Esophagus squamous epithelium (tissue), 4 donors: ENCODE measurements around the gene SIDT2.

Source experiments
- POLR2A ChIP-seq, 4 donors: fragments of 450-650 bp; IDR thresholded peaks; one replicate each; pipeline ENCODE4 v1.6.1; 2017; ENCODE audit warnings: antibody characterized with exemption in 4 of 4, mild to moderate bottlenecking in 4 of 4, moderate library complexity in 3 of 4
- TF ChIP-seq, protein P1 (sequence below), 6 experiments: fragments of 450-650 bp in 4 of 6; fragments of 200-600 bp in 2 of 6; sonication (generic) in 2 of 6; IDR thresholded peaks; one replicate each; pipeline ENCODE4 v1.5.1; 2016 to 2019; ENCODE audit warnings: antibody characterized with exemption in 6 of 6, mild to moderate bottlenecking in 4 of 6, moderate library complexity in 4 of 6

DNA sequence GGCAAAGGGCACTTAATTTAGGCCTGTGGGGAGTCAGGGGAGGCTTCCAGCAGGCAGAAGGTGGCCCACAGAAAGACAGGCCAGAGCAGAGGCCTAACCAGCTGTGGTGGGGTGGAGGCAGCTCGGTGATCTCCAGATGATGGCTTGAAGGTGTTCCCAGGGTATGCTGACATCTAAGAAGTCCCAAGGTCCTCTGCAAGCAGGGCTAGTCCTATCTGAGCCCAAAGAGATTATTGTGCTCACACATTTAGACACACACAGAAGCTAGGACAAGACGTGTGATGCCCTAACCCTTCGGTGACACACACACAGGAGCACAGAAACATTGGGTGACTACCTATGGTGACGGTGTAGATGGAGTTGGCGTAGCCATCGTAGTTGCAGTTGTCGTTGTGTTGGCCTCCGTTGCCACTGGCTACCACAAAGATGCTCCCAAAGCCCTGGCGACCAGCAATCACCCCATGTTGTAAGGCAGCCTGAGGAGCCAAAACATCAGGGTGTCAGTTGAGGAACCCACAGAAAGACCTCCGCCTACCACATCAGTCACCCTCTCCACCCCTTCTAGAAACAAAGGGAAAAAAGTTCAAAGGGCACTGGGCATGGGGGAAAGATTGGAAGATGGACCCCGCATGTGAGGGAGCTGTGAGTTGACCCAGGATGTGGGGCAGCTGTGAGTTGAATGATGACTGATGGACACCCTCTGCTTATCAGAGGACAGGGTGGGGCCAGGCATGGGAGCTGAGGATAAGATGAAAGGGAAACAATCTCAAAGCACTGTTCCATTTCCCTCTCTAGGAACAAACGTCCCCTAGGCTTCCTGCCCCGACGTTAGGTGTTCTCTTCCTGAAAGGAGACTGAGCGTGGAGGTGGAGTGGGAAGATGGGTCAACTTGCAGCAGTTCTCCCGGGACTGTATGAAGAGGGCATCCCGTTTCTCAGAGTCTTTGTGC is 45.5 kb downstream of the SIDT2 start:
- no peak for TF ChIP-seq POLR2A (IDR thresholded peaks at IDR 0.05)
- TF ChIP-seq, protein P1, sequence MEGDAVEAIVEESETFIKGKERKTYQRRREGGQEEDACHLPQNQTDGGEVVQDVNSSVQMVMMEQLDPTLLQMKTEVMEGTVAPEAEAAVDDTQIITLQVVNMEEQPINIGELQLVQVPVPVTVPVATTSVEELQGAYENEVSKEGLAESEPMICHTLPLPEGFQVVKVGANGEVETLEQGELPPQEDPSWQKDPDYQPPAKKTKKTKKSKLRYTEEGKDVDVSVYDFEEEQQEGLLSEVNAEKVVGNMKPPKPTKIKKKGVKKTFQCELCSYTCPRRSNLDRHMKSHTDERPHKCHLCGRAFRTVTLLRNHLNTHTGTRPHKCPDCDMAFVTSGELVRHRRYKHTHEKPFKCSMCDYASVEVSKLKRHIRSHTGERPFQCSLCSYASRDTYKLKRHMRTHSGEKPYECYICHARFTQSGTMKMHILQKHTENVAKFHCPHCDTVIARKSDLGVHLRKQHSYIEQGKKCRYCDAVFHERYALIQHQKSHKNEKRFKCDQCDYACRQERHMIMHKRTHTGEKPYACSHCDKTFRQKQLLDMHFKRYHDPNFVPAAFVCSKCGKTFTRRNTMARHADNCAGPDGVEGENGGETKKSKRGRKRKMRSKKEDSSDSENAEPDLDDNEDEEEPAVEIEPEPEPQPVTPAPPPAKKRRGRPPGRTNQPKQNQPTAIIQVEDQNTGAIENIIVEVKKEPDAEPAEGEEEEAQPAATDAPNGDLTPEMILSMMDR (IDR thresholded peaks at IDR 0.05) = no peak
